Subcutaneous abdominal adipose tissue (tissue), 5 donors: ENCODE measurements around the gene PAX9.

ENCODE experiments used
- H3K27ac ChIP-seq: one replicate; pipeline ENCODE4 v1.7.0; 2013; ENCODE audit warnings: low read depth, mild to moderate bottlenecking, inconsistent platforms, low read length, moderate library complexity
- H3K27me3 ChIP-seq, 5 donors: one replicate each; pipeline ENCODE4 v1.7.0; 2013; ENCODE audit warnings: low read length in 5 of 5, inconsistent platforms in 1 of 5; ENCODE audit not compliant: control insufficient read depth in 5 of 5, insufficient read depth in 4 of 5
- H3K36me3 ChIP-seq, 5 donors: one replicate each; pipeline ENCODE4 v1.7.0; 2013; ENCODE audit warnings: low read length in 5 of 5; ENCODE audit not compliant: control insufficient read depth in 5 of 5, insufficient read depth in 5 of 5
- H3K4me1 ChIP-seq, 5 donors: one replicate each; pipeline ENCODE4 v1.7.0; 2013; ENCODE audit warnings: low read length in 5 of 5, mild to moderate bottlenecking in 3 of 5, moderate library complexity in 1 of 5; ENCODE audit not compliant: control insufficient read depth in 5 of 5, insufficient read depth in 5 of 5
- H3K4me3 ChIP-seq, 5 donors: one replicate each; pipeline ENCODE4 v1.7.0; 2013; ENCODE audit warnings: low read length in 5 of 5, low read depth in 1 of 5
- H3K9ac ChIP-seq, 5 donors: one replicate each; pipeline ENCODE4 v1.7.0; 2013; ENCODE audit warnings: low read length in 5 of 5, mild to moderate bottlenecking in 4 of 5, moderate library complexity in 3 of 5
- H3K9me3 ChIP-seq, 5 donors: one replicate each; pipeline ENCODE4 v1.7.0; 2013; ENCODE audit warnings: low read length in 5 of 5; ENCODE audit not compliant: control insufficient read depth in 5 of 5
- donor health status: healthy.
- donor health status: healthy.
- donor health status: healthy.
- donor health status: healthy.
- donor health status: healthy.

PAX9 gene

GRCh38 chr14:36655571-36655962, 6.1 kb upstream of the PAX9 start:
- Histone ChIP-seq H3K27me3 (peaks cover 74 to 94% (median 89%) of the 10 kb centered on the region in 5 donors), H3K27ac (no peak overlapping the region), H3K4me3 (peak overlapping the region in 3 of 5 donors; percentile 32 to 59 (median 40)), H3K9me3 (no peaks in the 10 kb centered on the region), H3K9ac (no peak overlapping the region), H3K36me3 (no peaks in the 10 kb centered on the region), H3K4me1 (peaks cover 0 to 36% (median 32%) of the 10 kb centered on the region in 5 donors)

GRCh38 chr14:36655963-36656686, 5.5 kb upstream of the PAX9 start:
- Histone ChIP-seq H3K9ac (no peak overlapping the region), H3K9me3 (no peaks in the 10 kb centered on the region), H3K27me3 (peaks cover 80 to 98% (median 90%) of the 10 kb centered on the region in 5 donors), H3K4me1 (peaks cover 0 to 39% (median 35%) of the 10 kb centered on the region in 5 donors), H3K4me3 (peak overlapping the region; percentile 32 to 59 (median 50)), H3K27ac (no peak overlapping the region), H3K36me3 (no peaks in the 10 kb centered on the region)

- Histone ChIP-seq H3K27me3 (peaks cover 75 to 97% (median 91%) of the 10 kb centered on the region in 5 donors), H3K36me3 (no peaks in the 10 kb centered on the region), H3K4me3 (peak overlapping the region; percentile 32 to 59 (median 51)), H3K27ac (no peak overlapping the region), H3K9ac (no peak overlapping the region), H3K4me1 (peaks cover 0 to 46% (median 41%) of the 10 kb centered on the region in 5 donors), H3K9me3 (no peaks in the 10 kb centered on the region)
Measured at GRCh38 chr14:36656687-36657398, 4.8 kb upstream of the PAX9 start.

- Histone ChIP-seq H3K27me3 (peaks cover 75 to 96% (median 92%) of the 10 kb centered on the region in 5 donors), H3K4me1 (peaks cover 0 to 53% (median 47%) of the 10 kb centered on the region in 5 donors), H3K4me3 (peak overlapping the region; percentile 32 to 59 (median 51)), H3K36me3 (no peaks in the 10 kb centered on the region), H3K9me3 (no peaks in the 10 kb centered on the region), H3K9ac (peak overlapping the region in 1 of 5 donors; percentile 10), H3K27ac (no peak overlapping the region)
Measured at GRCh38 chr14:36657399-36658122, 4.1 kb upstream of the PAX9 start.

- peak overlapping the region in 1 of 5 donors; percentile 55 for H3K4me3 ChIP-seq
- H3K9me3 ChIP-seq = no peaks in the 10 kb centered on the region
- H3K36me3 ChIP-seq = no peaks in the 10 kb centered on the region
- peaks cover 83 to 97% (median 93%) of the 10 kb centered on the region in 5 donors for H3K27me3 ChIP-seq
- H3K27ac ChIP-seq = no peak overlapping the region
- H3K9ac ChIP-seq = no peak overlapping the region
- peaks cover 4 to 61% (median 55%) of the 10 kb centered on the region in 5 donors for H3K4me1 ChIP-seq
Measured at GRCh38 chr14:36658123-36659009, 3.3 kb upstream of the PAX9 start.

- Histone ChIP-seq H3K9me3 (no peaks in the 10 kb centered on the region), H3K36me3 (no peaks in the 10 kb centered on the region), H3K27me3 (peaks cover 82 to 97% (median 93%) of the 10 kb centered on the region in 5 donors), H3K9ac (no peak overlapping the region), H3K4me1 (peaks cover 4 to 69% (median 63%) of the 10 kb centered on the region in 5 donors), H3K4me3 (no peak overlapping the region), H3K27ac (no peak overlapping the region)
Measured at GRCh38 chr14:36659010-36659821, 2.4 kb upstream of the PAX9 start.

GRCh38 chr14:36659822-36660735, 1.6 kb upstream of the PAX9 start:
- H3K9me3 ChIP-seq = no peaks in the 10 kb centered on the region

GRCh38 chr14:36660736-36661505, 739 bp upstream of the PAX9 start:
- H3K27me3 ChIP-seq = peaks cover 72 to 95% (median 89%) of the 10 kb centered on the region in 5 donors
- H3K27ac ChIP-seq = no peak overlapping the region
- peak overlapping the region; percentile 35 to 66 (median 65) for H3K4me3 ChIP-seq
- peaks cover 4 to 62% (median 59%) of the 10 kb centered on the region in 5 donors for H3K4me1 ChIP-seq
- no peaks in the 10 kb centered on the region for H3K36me3 ChIP-seq
- H3K9ac ChIP-seq = no peak overlapping the region
- H3K9me3 ChIP-seq = no peaks in the 10 kb centered on the region

More at GRCh38 chr14:36659822-36660735, 1.6 kb upstream of the PAX9 start:
- H3K4me1 ChIP-seq = peaks cover 4 to 67% (median 64%) of the 10 kb centered on the region in 5 donors
- H3K27ac ChIP-seq = no peak overlapping the region
- H3K9ac ChIP-seq = no peak overlapping the region
- no peaks in the 10 kb centered on the region for H3K36me3 ChIP-seq
- peaks cover 74 to 96% (median 90%) of the 10 kb centered on the region in 5 donors for H3K27me3 ChIP-seq
- no peak overlapping the region for H3K4me3 ChIP-seq
